Neural cell (in vitro differentiated cells): ENCODE results near the gene MOGAT3. TPM values are rescaled to one million over a fixed set of nuclear protein-coding genes. Genes with fewer than 3 reads are reported as not detected.

ENCODE experiments used
- H2AFZ ChIP-seq: fragments of 200-600, 300-800 bp; sonication (generic), shearing (Covaris generic); 2 replicates; pipeline ENCODE4 v1.6.0; 2014; ENCODE audit warnings: low read depth, mild to moderate bottlenecking, antibody characterized with exemption, low read length, moderate library complexity
- H3F3A ChIP-seq: fragments of 200-600 bp; shearing (Covaris generic); 2 replicates; pipeline ENCODE4 v1.6.1; 2016; ENCODE audit warnings: mild to moderate bottlenecking, moderate library complexity, mixed read lengths, antibody characterized with exemption, low read length; ENCODE audit not compliant: insufficient read depth, poor library complexity, severe bottlenecking
- H3K27ac ChIP-seq: fragments of 200-600, 300-800 bp; sonication (generic), shearing (Covaris generic); 2 replicates; pipeline ENCODE4 v1.5.1; 2014; ENCODE audit warnings: mild to moderate bottlenecking, low read length, moderate library complexity
- H3K27me3 ChIP-seq: fragments of 300-800, 200-600 bp; sonication (generic), shearing (Covaris generic); 2 replicates; pipeline ENCODE4 v1.6.0; 2014; ENCODE audit warnings: mild to moderate bottlenecking, low read depth, low read length, moderate library complexity; ENCODE audit not compliant: insufficient read depth
- H3K36me3 ChIP-seq: fragments of 300-800, 200-600 bp; sonication (generic), shearing (Covaris generic); 2 replicates; pipeline ENCODE4 v1.5.1; 2014; ENCODE audit warnings: mild to moderate bottlenecking, antibody characterized with exemption, low read length, moderate library complexity; ENCODE audit not compliant: insufficient read depth
- H3K4me2 ChIP-seq: fragments of 300-800, 200-600 bp; sonication (generic), shearing (Covaris generic); 2 replicates; pipeline ENCODE4 v1.6.0; 2014; ENCODE audit warnings: mild to moderate bottlenecking, low read length
- H3K4me3 ChIP-seq: fragments of 300-800, 200-600 bp; sonication (generic), shearing (Covaris generic); 2 replicates; pipeline ENCODE4 v1.5.1; 2014; ENCODE audit warnings: mild to moderate bottlenecking, low read length, moderate library complexity
- H3K79me2 ChIP-seq: fragments of 200-600 bp; shearing (Covaris generic); replicated peaks from 2 replicates; pipeline ENCODE4 v1.6.0; 2014; ENCODE audit warnings: mild to moderate bottlenecking, low read length, moderate library complexity; ENCODE audit not compliant: insufficient read depth
- H3K9ac ChIP-seq: fragments of 300-800, 200-600 bp; sonication (generic), shearing (Covaris generic); 2 replicates; pipeline ENCODE4 v1.6.1; 2016; ENCODE audit warnings: mild to moderate bottlenecking, low read length, mixed read lengths
- H3K9me2 ChIP-seq: fragments of 200-600 bp; shearing (Covaris generic); 2 replicates; pipeline ENCODE4 v1.6.1; 2016; ENCODE audit warnings: mild to moderate bottlenecking, low read length, mixed read lengths; ENCODE audit not compliant: insufficient read depth
- H3K9me3 ChIP-seq: fragments of 200-600, 300-800 bp; sonication (generic), shearing (Covaris generic); 2 replicates; pipeline ENCODE4 v1.6.1; 2016; ENCODE audit warnings: mild to moderate bottlenecking, mixed run types, low read length, moderate library complexity, mixed read lengths
- H4K20me1 ChIP-seq: fragments of 200-600 bp; shearing (Covaris generic); 2 replicates; pipeline ENCODE4 v1.6.1; 2016; ENCODE audit warnings: mild to moderate bottlenecking, mixed run types; ENCODE audit not compliant: insufficient read depth
- CTCF ChIP-seq: fragments of 450-650 bp; IDR thresholded peaks from 2 replicates; pipeline ENCODE4 v1.5.1; 2014; ENCODE audit warnings: antibody characterized with exemption, mild to moderate bottlenecking, moderate library complexity; ENCODE audit not compliant: poor library complexity, severe bottlenecking
- EP300 ChIP-seq: fragments of 450-650 bp; conservative IDR thresholded peaks from 2 replicates; pipeline ENCODE4 v1.6.1; 2014; ENCODE audit warnings: antibody characterized with exemption, mild to moderate bottlenecking, moderate library complexity; ENCODE audit not compliant: poor library complexity, severe bottlenecking
- EZH2 ChIP-seq: fragments of 200-600, 300-800 bp; shearing (Covaris generic), sonication (generic); IDR thresholded peaks from 2 replicates; pipeline ENCODE4 v1.6.1; 2014; ENCODE audit warnings: antibody characterized with exemption, low read length, borderline replicate concordance, mild to moderate bottlenecking; ENCODE audit not compliant: insufficient read depth, poor library complexity, severe bottlenecking
- MXI1 ChIP-seq: fragments of 450-650 bp; conservative IDR thresholded peaks from 2 replicates; pipeline ENCODE4 v1.6.1; 2014; ENCODE audit warnings: antibody characterized with exemption, mild to moderate bottlenecking; ENCODE audit not compliant: poor library complexity, severe bottlenecking
- POLR2AphosphoS5 ChIP-seq: IDR thresholded peaks from 2 replicates; pipeline ENCODE4 v1.6.1; 2012
- RAD21 ChIP-seq: fragments of 450-650 bp; conservative IDR thresholded peaks from 2 replicates; pipeline ENCODE4 v1.6.1; 2014; ENCODE audit warnings: antibody characterized with exemption, mild to moderate bottlenecking, moderate library complexity
- SMC3 ChIP-seq: fragments of 450-650 bp; conservative IDR thresholded peaks from 2 replicates; pipeline ENCODE4 v1.6.1; 2014; ENCODE audit warnings: antibody characterized with exemption, mild to moderate bottlenecking, moderate library complexity; ENCODE audit not compliant: poor library complexity
- TAF1 ChIP-seq: IDR thresholded peaks from 2 replicates; pipeline ENCODE4 v1.6.1; 2012; ENCODE audit warnings: low read depth
- polyA plus RNA-seq: library from polyadenylated mRNA; depleted of rRNA; stranded (reverse); fragments of >200 nt; gene quantifications from 2 replicates; pipeline ENCODE4 v1.2.3, GENCODE V29; 2014
- TF ChIP-seq, protein P1 (sequence below): IDR thresholded peaks from 2 replicates; pipeline ENCODE4 v1.6.1; 2012; ENCODE audit warnings: borderline replicate concordance

MOGAT3 gene
- polyA plus RNA-seq, 1 donor from 2014 or later = not detected

- Histone ChIP-seq H3F3A (no peaks in the 10 kb centered on the region), H3K9me3 (no peaks in the 10 kb centered on the region), H3K27ac (no peak overlapping the region), H3K4me3 (no peak overlapping the region), H3K4me2 (no peak overlapping the region), H4K20me1 (no peaks in the 10 kb centered on the region), H2AFZ (no peak overlapping the region), H3K36me3 (no peaks in the 10 kb centered on the region), H3K9me2 (no peaks in the 10 kb centered on the region), H3K79me2 (peaks cover 6% of the 10 kb centered on the region), H3K27me3 (no peaks in the 10 kb centered on the region), H3K9ac (no peak overlapping the region)
- TF ChIP-seq POLR2AphosphoS5 = no peak
- TF ChIP-seq EP300 = no peak
- TF ChIP-seq CTCF = no peak
- no peak for TF ChIP-seq MXI1
- no peak for TF ChIP-seq EZH2
- TF ChIP-seq TAF1 = no peak
- TF ChIP-seq, protein P1, sequence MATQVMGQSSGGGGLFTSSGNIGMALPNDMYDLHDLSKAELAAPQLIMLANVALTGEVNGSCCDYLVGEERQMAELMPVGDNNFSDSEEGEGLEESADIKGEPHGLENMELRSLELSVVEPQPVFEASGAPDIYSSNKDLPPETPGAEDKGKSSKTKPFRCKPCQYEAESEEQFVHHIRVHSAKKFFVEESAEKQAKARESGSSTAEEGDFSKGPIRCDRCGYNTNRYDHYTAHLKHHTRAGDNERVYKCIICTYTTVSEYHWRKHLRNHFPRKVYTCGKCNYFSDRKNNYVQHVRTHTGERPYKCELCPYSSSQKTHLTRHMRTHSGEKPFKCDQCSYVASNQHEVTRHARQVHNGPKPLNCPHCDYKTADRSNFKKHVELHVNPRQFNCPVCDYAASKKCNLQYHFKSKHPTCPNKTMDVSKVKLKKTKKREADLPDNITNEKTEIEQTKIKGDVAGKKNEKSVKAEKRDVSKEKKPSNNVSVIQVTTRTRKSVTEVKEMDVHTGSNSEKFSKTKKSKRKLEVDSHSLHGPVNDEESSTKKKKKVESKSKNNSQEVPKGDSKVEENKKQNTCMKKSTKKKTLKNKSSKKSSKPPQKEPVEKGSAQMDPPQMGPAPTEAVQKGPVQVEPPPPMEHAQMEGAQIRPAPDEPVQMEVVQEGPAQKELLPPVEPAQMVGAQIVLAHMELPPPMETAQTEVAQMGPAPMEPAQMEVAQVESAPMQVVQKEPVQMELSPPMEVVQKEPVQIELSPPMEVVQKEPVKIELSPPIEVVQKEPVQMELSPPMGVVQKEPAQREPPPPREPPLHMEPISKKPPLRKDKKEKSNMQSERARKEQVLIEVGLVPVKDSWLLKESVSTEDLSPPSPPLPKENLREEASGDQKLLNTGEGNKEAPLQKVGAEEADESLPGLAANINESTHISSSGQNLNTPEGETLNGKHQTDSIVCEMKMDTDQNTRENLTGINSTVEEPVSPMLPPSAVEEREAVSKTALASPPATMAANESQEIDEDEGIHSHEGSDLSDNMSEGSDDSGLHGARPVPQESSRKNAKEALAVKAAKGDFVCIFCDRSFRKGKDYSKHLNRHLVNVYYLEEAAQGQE = no peak
- no peak for TF ChIP-seq SMC3
- TF ChIP-seq RAD21 = no peak
These were observed 11.2 kb upstream of the MOGAT3 start for GRCh38 chr7:101212014-101212413.

DNA sequence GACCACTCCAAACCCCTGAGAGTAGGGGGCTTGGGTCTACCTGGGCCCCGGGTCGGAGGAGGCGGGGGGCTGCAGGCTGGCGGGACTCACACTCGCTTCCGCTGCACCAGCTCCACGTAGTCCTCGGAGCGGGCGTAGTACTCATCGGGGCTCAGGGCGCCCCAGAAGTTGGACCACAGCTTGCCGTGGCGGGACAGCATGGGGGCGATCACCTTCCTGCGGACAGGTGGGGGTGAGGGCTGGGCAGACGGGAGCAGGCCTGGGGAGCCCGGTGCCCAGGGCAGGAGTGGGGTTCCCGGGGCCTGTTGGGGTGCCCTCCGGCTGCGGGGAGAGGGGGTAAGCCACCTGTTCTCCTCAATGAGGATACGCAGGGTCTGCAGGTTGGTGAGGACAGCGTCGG is 10.7 kb upstream of the MOGAT3 start:
- no peak overlapping the region for H3K27ac ChIP-seq
- no peak overlapping the region for H2AFZ ChIP-seq
- H3K9me2 ChIP-seq = no peaks in the 10 kb centered on the region
- no peaks in the 10 kb centered on the region for H3F3A ChIP-seq
- no peaks in the 10 kb centered on the region for H3K27me3 ChIP-seq
- no peak overlapping the region for H3K4me3 ChIP-seq
- H3K36me3 ChIP-seq = no peaks in the 10 kb centered on the region
- no peaks in the 10 kb centered on the region for H4K20me1 ChIP-seq
- TF ChIP-seq SMC3 (no peak), RAD21 (no peak), CTCF (no peak), MXI1 (no peak), EZH2 (no peak), TAF1 (no peak), EP300 (no peak), POLR2AphosphoS5 (no peak)
- TF ChIP-seq, protein P1 = no peak
- H3K4me2 ChIP-seq = no peak overlapping the region
- no peaks in the 10 kb centered on the region for H3K9me3 ChIP-seq
- H3K79me2 ChIP-seq = peaks cover 3% of the 10 kb centered on the region
- H3K9ac ChIP-seq = no peak overlapping the region
